Gastrocnemius medialis (tissue), 4 donors: ENCODE data around the gene RABGAP1L.

Experiments used
- CTCF ChIP-seq, 5 experiments: fragments of 450-650 bp in 3 of 5; fragments of 200-600 bp in 2 of 5; sonication (generic) in 2 of 5; IDR thresholded peaks in 4 of 5; conservative IDR thresholded peaks in 1 of 5; 1 replicate in 4 of 5; 2 replicates in 1 of 5; pipeline ENCODE4 v1.5.1; 2016 to 2019; ENCODE audit warnings: antibody characterized with exemption in 5 of 5, mild to moderate bottlenecking in 3 of 5, moderate library complexity in 3 of 5
- POLR2A ChIP-seq, 2 donors: fragments of 450-650 bp; IDR thresholded peaks; one replicate each; pipeline ENCODE4 v1.6.1; 2017; ENCODE audit warnings: antibody characterized with exemption in 2 of 2, mild to moderate bottlenecking in 2 of 2, moderate library complexity in 2 of 2

DNA sequence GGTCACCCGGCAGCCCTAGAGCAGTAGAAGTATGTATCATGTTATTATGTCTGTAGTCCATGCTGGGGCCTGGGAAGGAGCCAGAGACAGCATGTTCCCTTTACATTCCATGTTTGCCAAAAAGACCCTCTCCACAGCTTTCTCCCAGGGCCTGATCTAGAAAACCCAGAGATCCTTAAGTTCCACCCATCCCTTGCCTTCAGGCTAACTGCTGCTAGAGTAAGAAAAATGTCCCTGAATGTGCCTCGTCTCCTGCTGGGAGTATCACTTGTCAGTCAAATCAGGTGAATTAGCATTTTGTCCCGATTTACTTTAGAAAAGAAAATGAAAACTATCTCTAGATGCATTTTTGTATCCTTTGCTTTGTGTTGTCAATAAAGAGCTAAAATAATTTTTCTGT lies 877.2 kb downstream of the RABGAP1L start:
- TF ChIP-seq CTCF (IDR thresholded peaks at IDR 0.05 in 4 of 5, conservative IDR thresholded peaks at IDR 0.05 in 1 of 5) (no peak), POLR2A (IDR thresholded peaks at IDR 0.05) (no peak)
